Measurements from ENCODE around the gene MLLT6.
A peak's percentile ranks its signal among the peaks of the same experiment; 100 is the strongest.

Gene MLLT6

DNA sequence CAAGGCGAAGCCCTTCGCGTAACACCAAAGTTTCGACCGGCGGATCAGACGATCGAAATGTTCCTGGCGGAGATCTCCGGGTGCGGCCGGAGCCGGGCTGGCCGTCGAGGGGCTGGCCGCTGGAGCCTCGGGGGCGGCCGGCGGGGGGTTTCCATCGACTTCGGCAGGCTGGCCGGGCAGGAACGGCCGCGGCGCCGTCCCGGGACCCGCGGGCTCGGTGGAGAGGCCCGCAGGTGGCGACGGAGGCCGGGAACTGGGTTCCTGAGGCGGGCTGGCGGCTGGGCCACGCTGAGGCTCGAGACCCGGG is 31.4 kb upstream of the MLLT6 start:
- no peak for TF ChIP-seq Cebpa-rat (IDR thresholded peaks at IDR 0.05)
- Histone ChIP-seq H3K4me1 (peaks cover 36 to 63% (median 52%) of the 10 kb centered on the region in 10 experiments), H3K27ac (peak overlapping the region in 9 of 11 experiments; percentile 5 to 86 (median 77); a peak in 13 of 22 replicates), H3K4me2 (peak overlapping the region; percentile 96 to 100 (median 100)), H3K4me3 (peak overlapping the region; percentile 65 to 84 (median 78)), H3K27me3 (peaks cover 58 to 62% (median 61%) of the 10 kb centered on the region in 11 experiments), H3K36me3 (no peaks in the 10 kb centered on the region), H3K9ac (peak overlapping the region; percentile 79 to 92 (median 85)), H3K9me3 (replicated peaks in 1 of 11) (no peaks in the 10 kb centered on the region), H4K20me1 (peaks cover 0 to 54% (median 46%) of the 10 kb centered on the region in 11 experiments; a peak in 20 of 22 replicates)

DNA sequence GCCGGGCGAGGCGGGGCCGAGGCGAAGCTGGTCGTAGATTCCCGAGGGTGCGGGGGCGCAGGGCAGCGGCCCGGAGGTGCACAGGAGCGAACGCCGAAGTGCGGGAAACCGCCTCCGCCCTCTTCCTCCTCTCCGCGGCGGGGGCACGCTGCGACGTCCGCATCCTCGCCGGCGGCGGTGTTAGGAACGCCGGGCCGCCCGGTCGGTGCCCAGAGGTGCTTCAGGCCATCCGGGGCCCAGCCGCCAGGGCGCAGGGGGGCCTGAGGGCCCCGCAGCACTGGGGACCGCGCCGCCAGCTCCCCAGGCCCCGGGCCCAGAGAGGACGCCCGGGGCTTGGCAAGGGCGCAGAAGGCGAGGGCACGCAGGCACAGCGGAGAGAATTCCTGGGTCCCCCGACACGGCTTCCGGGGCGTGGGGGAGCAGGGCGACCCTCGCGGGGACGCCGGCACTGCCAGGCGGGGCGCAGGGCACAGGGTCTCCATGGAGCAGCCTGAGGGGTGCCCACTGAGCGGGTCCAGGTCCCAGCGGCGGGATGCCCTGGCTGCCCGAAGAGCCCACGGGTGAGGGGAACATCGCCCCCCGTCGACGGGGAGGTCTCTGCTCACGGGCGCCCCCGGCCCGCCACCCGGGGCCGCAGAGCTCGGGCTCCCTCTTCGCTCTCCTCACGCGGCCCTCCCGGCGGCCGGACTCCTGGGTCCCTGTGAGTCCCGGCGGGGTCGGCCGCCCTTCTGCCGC is 30.9 kb upstream of the MLLT6 start:
- H3K4me3 ChIP-seq: peak overlapping the region; percentile 65 to 84 (median 78)
- no peak for TF ChIP-seq Cebpa-rat (IDR thresholded peaks at IDR 0.05)
- H3K4me2 ChIP-seq: peak overlapping the region; percentile 96 to 100 (median 100)
- H3K9me3 ChIP-seq (replicated peaks in 1 of 11): no peaks in the 10 kb centered on the region
- peak overlapping the region; percentile 25 to 86 (median 77) for H3K27ac ChIP-seq
- H3K27me3 ChIP-seq: peaks cover 53 to 56% (median 56%) of the 10 kb centered on the region in 11 experiments
- H3K4me1 ChIP-seq: peaks cover 36 to 67% (median 52%) of the 10 kb centered on the region in 10 experiments
- H3K36me3 ChIP-seq: no peaks in the 10 kb centered on the region
- H4K20me1 ChIP-seq: peaks cover 0 to 50% (median 44%) of the 10 kb centered on the region in 11 experiments; a peak in 20 of 22 replicates
- H3K9ac ChIP-seq: peak overlapping the region; percentile 79 to 92 (median 85)

DNA sequence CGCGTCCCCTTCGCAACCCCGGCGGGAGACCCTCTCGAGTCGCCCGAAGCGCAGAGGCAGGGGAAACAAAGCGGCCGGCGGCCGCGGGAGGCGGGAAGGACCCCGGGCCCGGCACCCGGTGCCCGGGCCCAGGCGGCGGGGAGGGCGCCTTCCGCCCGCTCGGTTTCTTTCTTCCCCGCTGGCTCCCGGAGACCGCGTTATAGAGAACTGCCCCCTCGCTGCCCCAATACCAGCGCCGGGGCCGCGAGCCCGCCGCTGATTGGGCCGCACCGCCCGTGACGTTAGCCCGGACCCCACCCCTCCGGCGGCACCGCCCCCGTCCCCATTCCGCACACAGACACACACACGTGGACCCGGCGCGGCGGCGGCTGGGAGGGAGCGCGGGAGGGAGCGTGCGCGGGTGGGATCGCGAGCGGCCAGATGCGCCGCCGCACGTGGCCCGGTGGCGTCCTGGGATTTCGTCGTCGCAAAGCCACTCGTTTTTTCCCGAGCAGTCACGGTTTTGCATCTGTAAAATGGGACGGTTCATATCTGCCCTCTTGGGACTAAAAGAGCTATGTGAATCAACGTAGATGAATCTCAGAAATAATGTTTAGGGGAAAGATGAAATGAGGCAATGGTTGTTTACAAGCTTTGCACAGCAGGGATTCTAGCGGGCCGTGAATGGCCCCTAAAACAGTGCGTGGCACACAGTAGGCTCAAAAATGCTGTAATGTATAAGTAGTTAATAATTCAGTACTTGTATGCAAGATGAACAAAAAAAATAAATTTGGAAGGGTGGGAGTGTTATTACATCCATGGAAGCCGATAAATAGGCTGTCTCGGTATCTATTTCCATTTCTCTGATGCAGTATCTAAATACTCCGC is 30.1 kb upstream of the MLLT6 start, which contains the start of gene EPOP:
TSS of gene EPOP (minus strand) at position 209 of the 867 bp plus-strand sequence. CDS start 462 bp downstream, outside the sequence.
- H3K27ac ChIP-seq: peak within 1 kb of the TSS; percentile 25 to 86 (median 77)
- peaks cover 0 to 42% (median 36%) of the 10 kb centered on the region in 11 experiments; a peak in 20 of 22 replicates for H4K20me1 ChIP-seq
- H3K27me3 ChIP-seq: peaks cover 45 to 48% (median 48%) of the 10 kb centered on the region in 11 experiments
- H3K4me2 ChIP-seq: peak within 1 kb of the TSS; percentile 96 to 100 (median 100)
- no peak for TF ChIP-seq Cebpa-rat (IDR thresholded peaks at IDR 0.05)
- H3K36me3 ChIP-seq: no peaks in the 10 kb centered on the region
- no peaks in the 10 kb centered on the region for H3K9me3 ChIP-seq (replicated peaks in 1 of 11)
- H3K4me1 ChIP-seq: peaks cover 36 to 67% (median 52%) of the 10 kb centered on the region in 10 experiments
- peak within 1 kb of the TSS; percentile 65 to 84 (median 78) for H3K4me3 ChIP-seq
- peak within 1 kb of the TSS; percentile 79 to 92 (median 85) for H3K9ac ChIP-seq

DNA sequence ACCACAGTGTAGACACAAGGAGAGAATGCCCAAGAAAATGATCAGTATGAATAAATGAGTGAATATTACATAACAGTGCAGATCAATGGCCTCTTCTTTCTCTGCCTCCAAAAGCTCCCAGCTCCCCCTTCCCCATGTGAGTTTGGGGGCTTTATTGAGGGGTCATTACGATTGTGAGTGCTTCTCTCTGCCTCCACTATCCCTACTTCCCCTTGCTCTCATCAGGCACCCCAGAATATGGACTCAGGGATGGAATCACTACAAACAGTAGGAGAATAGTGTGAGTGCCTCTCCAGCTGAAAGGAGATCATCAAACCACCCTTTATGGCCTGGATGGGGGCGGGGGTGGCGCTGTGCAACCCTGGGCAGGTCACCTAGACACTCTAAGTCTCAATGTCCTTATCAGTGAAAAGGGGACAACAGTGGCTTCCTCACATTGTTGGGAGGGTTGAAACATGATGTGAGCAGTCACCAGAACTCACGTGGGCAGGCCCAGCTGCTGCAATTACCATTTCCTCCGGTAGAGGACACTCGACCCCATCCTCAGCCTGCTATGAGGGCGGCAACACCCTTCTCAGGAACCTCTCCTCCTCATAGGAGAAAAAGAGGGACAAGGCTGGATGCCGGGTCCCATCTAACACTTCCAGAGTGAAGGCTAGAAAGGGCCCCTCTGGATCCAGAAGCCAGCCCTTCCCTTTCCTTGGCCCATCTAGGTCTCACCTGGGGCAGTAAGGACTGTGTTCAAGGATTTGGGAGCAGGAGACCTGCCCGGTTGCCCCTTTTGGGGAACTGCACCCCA is 28.2 kb upstream of the MLLT6 start:
- TF ChIP-seq Cebpa-rat (IDR thresholded peaks at IDR 0.05): no peak
- Histone ChIP-seq H3K36me3 (no peaks in the 10 kb centered on the region), H3K27ac (no peak overlapping the region), H3K4me3 (no peak overlapping the region), H3K4me2 (peak overlapping the region in 10 of 11 experiments; percentile 12 to 70 (median 28); a peak in 12 of 22 replicates), H3K9me3 (replicated peaks in 1 of 11) (no peaks in the 10 kb centered on the region), H4K20me1 (peaks cover 0 to 27% (median 23%) of the 10 kb centered on the region in 11 experiments; a peak in 20 of 22 replicates), H3K9ac (peak overlapping the region in 2 of 11 experiments; percentile 26 to 37; a peak in 1 of 22 replicates), H3K4me1 (peaks cover 33 to 66% (median 47%) of the 10 kb centered on the region in 10 experiments), H3K27me3 (peaks cover 28 to 29% (median 29%) of the 10 kb centered on the region in 11 experiments)

DNA sequence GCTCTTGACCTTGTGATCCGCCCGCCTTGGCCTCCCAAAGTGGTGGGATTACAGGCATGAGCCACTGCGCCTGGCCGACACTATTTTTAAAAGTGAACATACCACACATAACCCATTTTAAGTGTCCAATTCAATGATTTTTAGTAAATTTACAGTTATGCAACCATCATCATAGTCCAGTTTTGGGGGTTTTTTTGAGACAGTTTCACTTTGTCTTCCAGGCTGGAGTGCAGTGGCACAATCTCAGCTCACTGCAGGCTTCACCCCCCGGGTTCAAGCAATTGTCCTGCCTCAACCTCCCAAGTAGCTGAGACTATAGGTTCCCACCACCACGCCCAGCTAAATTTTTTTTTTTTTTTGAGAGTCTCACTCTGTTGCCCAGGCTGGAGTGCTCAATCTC is 27.3 kb upstream of the MLLT6 start:
- H3K9me3 ChIP-seq (replicated peaks in 1 of 11): no peaks in the 10 kb centered on the region
- peaks cover 18 to 20% (median 20%) of the 10 kb centered on the region in 11 experiments for H3K27me3 ChIP-seq
- no peaks in the 10 kb centered on the region for H3K36me3 ChIP-seq
- peaks cover 0 to 18% (median 14%) of the 10 kb centered on the region in 11 experiments; a peak in 20 of 22 replicates for H4K20me1 ChIP-seq
- H3K4me2 ChIP-seq: peak overlapping the region in 5 of 11 experiments; percentile 20 to 70 (median 61); a peak in 8 of 22 replicates
- H3K4me1 ChIP-seq: peaks cover 24 to 57% (median 38%) of the 10 kb centered on the region in 10 experiments
- no peak overlapping the region; a peak in 1 of 22 replicates for H3K27ac ChIP-seq
- no peak for TF ChIP-seq Cebpa-rat (IDR thresholded peaks at IDR 0.05)
- H3K4me3 ChIP-seq: no peak overlapping the region
- no peak overlapping the region for H3K9ac ChIP-seq

DNA sequence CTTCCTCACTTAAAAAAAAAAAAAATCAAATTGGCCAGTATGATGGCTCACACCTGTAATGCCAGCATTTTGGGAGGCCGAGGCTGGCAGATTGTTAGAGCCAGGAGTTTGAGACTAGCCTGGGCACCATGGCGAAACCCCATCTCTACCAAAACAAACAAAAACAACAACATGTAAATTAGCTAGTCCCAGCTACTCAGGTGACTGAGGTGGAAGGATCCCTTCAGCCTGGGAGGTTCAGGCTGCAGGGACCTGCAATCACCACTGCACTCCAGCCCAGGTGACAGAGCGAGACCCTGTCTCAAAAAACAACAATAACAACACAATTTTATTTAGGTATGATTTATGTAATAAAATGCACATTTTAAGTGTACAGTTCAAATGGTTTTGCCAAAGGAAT is 24.0 kb upstream of the MLLT6 start:
- Histone ChIP-seq H3K27ac (no peak overlapping the region), H3K4me3 (no peak overlapping the region), H3K9me3 (replicated peaks in 1 of 11) (no peaks in the 10 kb centered on the region), H3K4me2 (no peak overlapping the region; a peak in 1 of 22 replicates), H3K27me3 (no peaks in the 10 kb centered on the region), H3K36me3 (no peaks in the 10 kb centered on the region), H3K4me1 (peaks cover 9 to 51% (median 23%) of the 10 kb centered on the region in 10 experiments; a peak in 18 of 20 replicates), H4K20me1 (no peaks in the 10 kb centered on the region), H3K9ac (no peak overlapping the region)
- TF ChIP-seq Cebpa-rat (IDR thresholded peaks at IDR 0.05): no peak

DNA sequence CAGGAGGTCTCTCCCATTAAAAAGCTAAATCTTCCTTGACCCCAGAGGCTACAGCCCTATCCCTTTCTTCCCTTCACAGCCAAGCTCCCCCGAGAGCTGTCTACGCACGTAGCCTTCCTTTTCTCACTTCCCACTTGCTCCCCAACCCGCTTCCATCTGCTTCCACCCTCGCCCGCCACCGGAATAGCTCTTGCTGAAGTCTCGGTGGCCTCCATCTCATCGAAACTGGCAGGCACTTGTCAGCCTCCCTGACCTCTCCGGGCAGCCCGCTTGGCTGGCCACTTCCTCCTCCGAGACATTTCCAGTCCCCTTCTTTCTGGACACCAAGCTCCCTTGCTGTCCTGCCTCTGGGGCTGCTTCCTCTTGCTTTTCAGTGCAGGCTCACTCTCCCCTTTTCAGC is 19.6 kb upstream of the MLLT6 start:
- Histone ChIP-seq H3K4me1 (peaks cover 0 to 34% (median 6%) of the 10 kb centered on the region in 10 experiments; a peak in 10 of 20 replicates), H3K27me3 (no peaks in the 10 kb centered on the region), H3K9ac (no peak overlapping the region; a peak in 1 of 22 replicates), H3K36me3 (no peaks in the 10 kb centered on the region), H3K27ac (no peak overlapping the region), H4K20me1 (no peaks in the 10 kb centered on the region), H3K4me2 (peak overlapping the region in 3 of 11 experiments; percentile 54 to 75 (median 72); a peak in 6 of 22 replicates), H3K9me3 (replicated peaks in 1 of 11) (no peaks in the 10 kb centered on the region), H3K4me3 (no peak overlapping the region)
- TF ChIP-seq Cebpa-rat (IDR thresholded peaks at IDR 0.05): no peak

DNA sequence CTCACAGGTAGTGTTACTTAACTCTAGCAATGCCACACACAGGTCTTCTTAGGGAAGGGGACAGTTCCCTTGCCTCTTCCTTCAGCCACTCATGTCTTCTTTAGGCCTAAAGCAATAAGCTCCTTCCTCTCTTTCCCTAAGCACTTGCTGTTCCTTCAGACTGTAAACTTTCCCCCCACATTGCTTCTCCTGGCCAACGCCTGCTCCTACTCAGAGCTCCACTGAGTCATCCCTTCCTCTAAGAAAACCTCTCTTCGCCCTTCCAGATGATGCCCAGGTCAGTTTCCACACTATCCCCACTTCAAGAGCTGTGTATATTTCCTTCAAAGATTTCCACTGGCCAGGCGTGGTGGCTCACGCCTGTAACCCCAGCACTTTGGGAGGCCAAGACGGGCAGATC is 17.8 kb upstream of the MLLT6 start:
- no peak overlapping the region for H3K27ac ChIP-seq
- no peak for TF ChIP-seq Cebpa-rat (IDR thresholded peaks at IDR 0.05)

More for the DNA sequence above, 17.8 kb upstream of the MLLT6 start:
- peak overlapping the region in 3 of 11 experiments; percentile 0 to 3 (median 1); a peak in 1 of 22 replicates for H3K4me2 ChIP-seq
- H3K36me3 ChIP-seq: no peaks in the 10 kb centered on the region
- no peaks in the 10 kb centered on the region for H4K20me1 ChIP-seq
- peaks cover 5 to 38% (median 15%) of the 10 kb centered on the region in 10 experiments for H3K4me1 ChIP-seq
- H3K4me3 ChIP-seq: no peak overlapping the region
- no peak overlapping the region for H3K9ac ChIP-seq
- H3K27me3 ChIP-seq: no peaks in the 10 kb centered on the region
- no peaks in the 10 kb centered on the region for H3K9me3 ChIP-seq (replicated peaks in 1 of 11)
